Common myeloid progenitor, CD34-positive (primary cell): ENCODE data around the gene PRKN.

ENCODE experiments used
- CTCF ChIA-PET: fragments of 350-600 bp; sonication (Branson Sonifier 250); formaldehyde crosslinking; loops from one replicate; lab custom pipeline; 2021; ENCODE audit warnings: antibody characterized with exemption; lab: Charles Lee
- POLR2A ChIA-PET: fragments of 350-600 bp; sonication (Branson Sonifier 250); formaldehyde crosslinking; loops from one replicate; lab custom pipeline; 2021; ENCODE audit warnings: antibody characterized with exemption; lab: Charles Lee
- DNase-seq, 3 donors: peaks; one replicate each; pipeline versions ENCODE4 v3.0.0 to v3.0.0-alpha.2; 2013
- H3K27ac ChIP-seq, 2 experiments: 1 replicate in 1 of 2; 2 replicates in 1 of 2; pipeline ENCODE4 v1.7.0; 2013; ENCODE audit warnings: inconsistent platforms in 2 of 2, low read length in 2 of 2, mild to moderate bottlenecking in 2 of 2, low read depth in 1 of 2, moderate library complexity in 1 of 2; ENCODE audit not compliant: severe bottlenecking in 2 of 2, insufficient read depth in 1 of 2, poor library complexity in 1 of 2
- H3K27me3 ChIP-seq, 5 experiments: replicated peaks in 2 of 5; 1 replicate in 3 of 5; 2 replicates in 2 of 5; pipeline versions ENCODE4 v1.6.1 to v1.7.0; 2013; ENCODE audit warnings: low read length in 4 of 5, mild to moderate bottlenecking in 2 of 5, moderate library complexity in 2 of 5, inconsistent platforms in 1 of 5; ENCODE audit not compliant: insufficient read depth in 5 of 5, control insufficient read depth in 4 of 5
- H3K36me3 ChIP-seq, 4 experiments: 1 replicate in 2 of 4; 2 replicates in 2 of 4; pipeline versions ENCODE4 v1.6.1 to v1.7.0; 2013; ENCODE audit warnings: low read length in 3 of 4, control low read depth in 1 of 4, mild to moderate bottlenecking in 1 of 4; ENCODE audit not compliant: control insufficient read depth in 4 of 4, insufficient read depth in 4 of 4
- H3K4me1 ChIP-seq, 4 experiments: 1 replicate in 3 of 4; 2 replicates in 1 of 4; pipeline versions ENCODE4 v1.6.1 to v1.7.1; 2013; ENCODE audit warnings: low read length in 3 of 4, mild to moderate bottlenecking in 3 of 4, control low read depth in 1 of 4, inconsistent platforms in 1 of 4, moderate library complexity in 1 of 4; ENCODE audit not compliant: control insufficient read depth in 4 of 4, insufficient read depth in 4 of 4; ENCODE audit errors: control extremely low read depth in 1 of 4
- H3K4me3 ChIP-seq, 7 experiments: 1 replicate in 4 of 7; 2 replicates in 3 of 7; pipeline versions ENCODE4 v1.5.1 to v1.7.0; 2013; ENCODE audit warnings: mild to moderate bottlenecking in 7 of 7, low read length in 6 of 7, moderate library complexity in 6 of 7, inconsistent platforms in 2 of 7, low read depth in 2 of 7, control low read depth in 1 of 7; ENCODE audit not compliant: insufficient read depth in 4 of 7, control insufficient read depth in 1 of 7; ENCODE audit errors: extremely low read depth in 1 of 7
- H3K9me3 ChIP-seq, 5 experiments: 1 replicate in 4 of 5; 2 replicates in 1 of 5; pipeline versions ENCODE4 v1.6.1 to v1.7.1; 2013; ENCODE audit warnings: low read length in 4 of 5, mild to moderate bottlenecking in 2 of 5, inconsistent platforms in 1 of 5, low read depth in 1 of 5, moderate library complexity in 1 of 5; ENCODE audit not compliant: control insufficient read depth in 4 of 5, insufficient read depth in 2 of 5; ENCODE audit errors: control extremely low read depth in 1 of 5
- WGBS: methylation state at CpG from one replicate; pipeline ENCODE4 v1.1.5; 2013; ENCODE audit not compliant: insufficient coverage; 5-methylcytosine and 5-hydroxymethylcytosine counted together

The PRKN gene

GRCh38 chr6:162203287-162203686 is 524.3 kb downstream of the PRKN start:
- CTCF ChIA-PET: interaction anchor here (1.4 kb wide), 1 partner anchor 13 kb away, joined by 4 read pairs; no protein-coding TSS in a partner anchor
- no peak for DNase-seq
- no peaks in the 10 kb centered on the region for H3K27me3 ChIP-seq
- POLR2A ChIA-PET: no interaction called here
- no peaks in the 10 kb centered on the region for H3K36me3 ChIP-seq
- H3K4me1 ChIP-seq: no peaks in the 10 kb centered on the region
- H3K4me3 ChIP-seq: no peak overlapping the region
- no peaks in the 10 kb centered on the region for H3K9me3 ChIP-seq
- 50% methylated on average over 2 of the region's 5 CpGs for WGBS
- no peak overlapping the region for H3K27ac ChIP-seq

GRCh38 chr6:162200945-162201690 is 526.4 kb downstream of the PRKN start:
- Histone ChIP-seq H3K36me3 (no peaks in the 10 kb centered on the region), H3K4me1 (no peaks in the 10 kb centered on the region), H3K4me3 (no peak overlapping the region), H3K27me3 (no peaks in the 10 kb centered on the region), H3K9me3 (no peaks in the 10 kb centered on the region), H3K27ac (no peak overlapping the region)
- 90% methylated on average over 8 of the region's 9 CpGs for WGBS
- CTCF ChIA-PET: no interaction called here
- POLR2A ChIA-PET: no interaction called here
- DNase-seq: no peak

GRCh38 chr6:162200041-162200440 is 527.5 kb downstream of the PRKN start:
- no peak overlapping the region for H3K27ac ChIP-seq
- DNase-seq: no peak
- H3K36me3 ChIP-seq: no peaks in the 10 kb centered on the region
- H3K4me3 ChIP-seq: no peak overlapping the region
- ChIA-PET POLR2A (no interaction called here), CTCF (no interaction called here)
- no peaks in the 10 kb centered on the region for H3K4me1 ChIP-seq
- H3K27me3 ChIP-seq: no peaks in the 10 kb centered on the region
- no peaks in the 10 kb centered on the region for H3K9me3 ChIP-seq
- WGBS: 100% methylated on average over 1 of the region's 9 CpGs

- no peak for DNase-seq
- no CpG with 5 or more reads among the region's 3 CpGs for WGBS
- POLR2A ChIA-PET: no interaction called here
- no peak overlapping the region for H3K27ac ChIP-seq
- H3K27me3 ChIP-seq: no peaks in the 10 kb centered on the region
- H3K4me3 ChIP-seq: no peak overlapping the region
- H3K9me3 ChIP-seq: no peaks in the 10 kb centered on the region
- CTCF ChIA-PET: no interaction called here
- no peaks in the 10 kb centered on the region for H3K36me3 ChIP-seq
- no peaks in the 10 kb centered on the region for H3K4me1 ChIP-seq
Measured at GRCh38 chr6:162198925-162199324, 528.6 kb downstream of the PRKN start.

GRCh38 chr6:162198076-162198475 is 529.5 kb downstream of the PRKN start:
- H3K4me1 ChIP-seq: no peaks in the 10 kb centered on the region
- POLR2A ChIA-PET: no interaction called here
- no peak for DNase-seq
- no peaks in the 10 kb centered on the region for H3K27me3 ChIP-seq
- H3K4me3 ChIP-seq: no peak overlapping the region
- WGBS: 100% methylated on average over 1 of the region's 1 CpG
- H3K36me3 ChIP-seq: no peaks in the 10 kb centered on the region
- CTCF ChIA-PET: no interaction called here
- no peak overlapping the region for H3K27ac ChIP-seq
- H3K9me3 ChIP-seq: no peaks in the 10 kb centered on the region

GRCh38 chr6:162195441-162195840 is 532.1 kb downstream of the PRKN start:
- no CpG with 5 or more reads among the region's 2 CpGs for whole genome bisulfite sequencing
- no peak for DNase-seq
- H3K4me3 ChIP-seq: no peak overlapping the region
- no peak overlapping the region for H3K27ac ChIP-seq
- CTCF ChIA-PET: no interaction called here
- POLR2A ChIA-PET: no interaction called here
- H3K27me3 ChIP-seq: no peaks in the 10 kb centered on the region
- no peaks in the 10 kb centered on the region for H3K4me1 ChIP-seq
- H3K9me3 ChIP-seq: no peaks in the 10 kb centered on the region
- H3K36me3 ChIP-seq: no peaks in the 10 kb centered on the region

- H3K36me3 ChIP-seq: no peaks in the 10 kb centered on the region
- DNase-seq: no peak
- H3K27ac ChIP-seq: no peak overlapping the region
- no peaks in the 10 kb centered on the region for H3K4me1 ChIP-seq
- CTCF ChIA-PET: interaction anchor here (0.6 to 1.1 kb wide), 2 partner anchors 13 kb away, joined by 3 to 4 read pairs; no protein-coding TSS in a partner anchor
- POLR2A ChIA-PET: no interaction called here
- H3K4me3 ChIP-seq: no peak overlapping the region
- no peaks in the 10 kb centered on the region for H3K9me3 ChIP-seq
- WGBS: 92% methylated on average over 3 of the region's 6 CpGs
- H3K27me3 ChIP-seq: no peaks in the 10 kb centered on the region
Measured at GRCh38 chr6:162190981-162191380, 536.6 kb downstream of the PRKN start.
